T47D (cell line): Measurements from ENCODE around the gene KAZN.

Source experiments
- DNase-seq, 2 experiments: peaks; one replicate each; pipeline versions ENCODE4 v3.0.0 to v3.0.0-alpha.2; 2011 to 2012; ENCODE audit warnings: low read depth in 1 of 2, low spot score in 1 of 2
- JUND ChIP-seq: IDR thresholded peaks from 2 replicates; pipeline ENCODE4 v1.6.1; 2012; ENCODE audit warnings: low read depth
- in situ Hi-C: cut with HindIII; loops from 2 replicates; pipeline ENCODE4 v1.10.0; 2016; ENCODE audit warnings: low sequenced_read_pairs, low pct_unique_long_range_greater_than_20kb

KAZN gene

DNA sequence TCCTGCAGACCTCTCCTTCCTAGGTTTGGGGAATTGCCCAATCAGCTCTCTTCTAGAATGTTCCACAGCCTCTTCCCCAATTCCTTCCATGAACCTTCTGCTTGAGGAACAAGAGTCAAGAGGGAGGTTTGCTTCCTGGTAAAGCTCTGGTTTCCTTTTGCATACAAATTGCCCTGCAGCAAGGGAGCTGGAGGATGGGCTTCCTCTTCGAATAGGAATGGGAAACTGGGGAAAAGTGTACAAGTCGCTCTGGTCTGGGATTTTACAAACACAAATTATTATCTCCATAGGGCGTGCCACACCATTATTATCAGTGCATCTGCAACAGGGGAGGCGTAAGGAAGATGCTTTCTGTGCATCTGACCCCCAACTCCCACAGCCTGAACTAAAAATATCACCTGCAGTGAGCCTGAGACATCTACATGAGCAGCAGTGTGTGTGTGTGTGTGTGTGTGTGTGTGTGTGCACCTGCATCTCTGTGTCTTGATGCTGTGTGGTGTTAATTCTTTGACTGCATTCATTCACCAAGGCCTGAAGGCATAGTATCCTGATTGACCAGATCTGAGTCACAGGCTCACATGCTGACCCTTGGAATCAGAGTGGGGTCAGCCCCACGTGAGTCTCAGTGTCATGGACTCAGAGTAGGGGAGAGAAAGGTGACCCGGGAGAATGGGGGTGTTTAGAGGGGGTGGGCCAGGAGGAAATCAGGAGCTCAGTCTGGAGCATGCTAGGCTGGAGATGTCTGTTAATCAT is 272.9 kb downstream of the KAZN start:
- in situ Hi-C loops, result no loop called here
- TF ChIP-seq JUND, result no peak
- DNase-seq, result no peak

GRCh38 chr1:14872762-14873161 is 274.3 kb downstream of the KAZN start:
- TF ChIP-seq JUND, result no peak
- no peak for DNase-seq
- in situ Hi-C loops, result no loop called here

GRCh38 chr1:14873677-14874076 is 275.2 kb downstream of the KAZN start:
- no peak for TF ChIP-seq JUND
- DNase-seq, result no peak
- in situ Hi-C loops, result no loop called here

- TF ChIP-seq JUND, result no peak
- in situ Hi-C loops, result no loop called here
- no peak for DNase-seq
Observed at GRCh38 chr1:14875524-14876509, 277.3 kb downstream of the KAZN start.

DNA sequence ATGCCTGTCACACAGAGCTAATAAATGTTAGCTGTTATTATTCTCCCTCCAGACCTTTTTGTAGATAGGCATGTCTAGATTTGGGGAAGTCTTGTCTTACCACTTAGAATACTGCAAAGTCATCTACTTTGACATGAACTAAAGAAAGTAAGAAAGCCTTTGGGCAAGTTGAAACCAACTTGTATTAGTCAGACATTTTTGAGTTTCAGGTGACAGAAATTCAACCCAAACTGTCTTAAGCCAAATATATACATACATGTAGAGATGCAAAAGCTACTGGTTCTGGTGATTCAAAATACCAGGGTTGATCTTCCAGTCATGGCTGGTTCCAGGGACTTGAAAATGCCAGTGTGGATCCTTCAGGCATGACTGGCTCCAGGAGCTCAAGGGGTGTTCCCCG is 278.3 kb downstream of the KAZN start:
- TF ChIP-seq JUND, result no peak
- in situ Hi-C loops, result no loop called here

DNA sequence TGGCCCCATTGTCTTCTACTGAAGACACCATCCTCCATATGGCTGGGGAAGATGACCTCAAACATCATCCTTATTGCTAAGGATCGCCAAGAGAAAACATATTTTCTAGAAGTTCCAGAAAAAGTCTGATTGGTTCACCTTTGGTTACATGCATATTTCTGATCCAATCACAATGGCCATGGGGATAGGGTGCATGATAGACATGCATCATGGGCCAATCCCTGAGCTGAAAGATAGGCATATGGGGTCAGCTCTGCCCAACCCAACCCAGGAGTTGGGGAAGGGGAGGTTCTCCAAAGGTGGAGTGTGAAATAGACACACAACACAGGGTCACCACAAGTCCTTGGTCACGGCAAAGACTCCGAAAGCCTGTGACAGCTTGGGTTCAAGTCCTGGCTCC is 278.7 kb downstream of the KAZN start:
- in situ Hi-C loops, result no loop called here
- TF ChIP-seq JUND, result no peak
- no peak for DNase-seq

More for the DNA sequence above, 278.3 kb downstream of the KAZN start:
- DNase-seq, result no peak

- no peak for TF ChIP-seq JUND
- no peak for DNase-seq
- in situ Hi-C loops, result no loop called here
Observed at GRCh38 chr1:14878124-14878523, 279.6 kb downstream of the KAZN start.

GRCh38 chr1:14878951-14879350 is 280.5 kb downstream of the KAZN start:
- no peak for TF ChIP-seq JUND
- in situ Hi-C loops, result no loop called here
- DNase-seq, result no peak

DNA sequence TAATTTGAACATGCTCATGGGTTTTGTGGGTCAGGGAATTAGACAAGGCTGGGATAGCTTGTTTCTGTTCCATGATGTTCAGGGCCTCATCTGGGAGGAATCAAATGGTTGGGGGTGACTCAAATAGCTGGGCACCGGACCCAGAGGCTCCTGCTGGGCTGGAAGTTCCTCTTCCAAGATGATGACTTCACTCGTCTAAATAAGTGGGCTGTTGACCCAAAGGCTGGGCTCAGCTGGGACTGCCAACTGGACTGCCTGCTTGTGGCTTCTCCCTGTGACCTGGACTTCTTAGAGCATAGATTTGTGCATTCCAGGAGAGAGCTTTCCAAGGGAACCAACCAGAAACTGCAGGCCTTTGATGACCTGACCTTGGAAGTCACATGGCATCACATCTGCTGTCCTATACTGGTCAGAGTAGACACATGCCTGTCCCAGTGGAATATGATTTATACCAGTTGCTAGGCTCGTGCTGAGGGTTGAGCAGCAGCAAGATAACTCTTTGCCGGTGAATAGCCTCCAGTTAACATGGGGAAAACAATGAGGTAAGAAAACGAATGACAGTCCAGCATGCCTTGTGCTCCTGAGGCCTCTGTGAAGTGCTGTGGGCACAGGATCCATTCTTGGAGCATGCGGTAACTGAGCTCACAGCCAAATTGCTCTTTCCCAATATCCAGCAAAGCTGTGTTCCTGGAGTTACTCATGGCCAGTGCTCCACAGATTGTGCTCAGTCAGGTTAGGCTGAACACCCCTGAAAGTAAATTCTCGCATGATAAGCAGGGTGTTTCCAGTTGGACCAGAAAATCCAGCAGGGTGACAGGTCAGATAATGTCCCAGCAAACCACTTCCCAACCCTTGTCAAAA is 282.2 kb downstream of the KAZN start:
- no peak for TF ChIP-seq JUND
- in situ Hi-C loops, result no loop called here

DNA sequence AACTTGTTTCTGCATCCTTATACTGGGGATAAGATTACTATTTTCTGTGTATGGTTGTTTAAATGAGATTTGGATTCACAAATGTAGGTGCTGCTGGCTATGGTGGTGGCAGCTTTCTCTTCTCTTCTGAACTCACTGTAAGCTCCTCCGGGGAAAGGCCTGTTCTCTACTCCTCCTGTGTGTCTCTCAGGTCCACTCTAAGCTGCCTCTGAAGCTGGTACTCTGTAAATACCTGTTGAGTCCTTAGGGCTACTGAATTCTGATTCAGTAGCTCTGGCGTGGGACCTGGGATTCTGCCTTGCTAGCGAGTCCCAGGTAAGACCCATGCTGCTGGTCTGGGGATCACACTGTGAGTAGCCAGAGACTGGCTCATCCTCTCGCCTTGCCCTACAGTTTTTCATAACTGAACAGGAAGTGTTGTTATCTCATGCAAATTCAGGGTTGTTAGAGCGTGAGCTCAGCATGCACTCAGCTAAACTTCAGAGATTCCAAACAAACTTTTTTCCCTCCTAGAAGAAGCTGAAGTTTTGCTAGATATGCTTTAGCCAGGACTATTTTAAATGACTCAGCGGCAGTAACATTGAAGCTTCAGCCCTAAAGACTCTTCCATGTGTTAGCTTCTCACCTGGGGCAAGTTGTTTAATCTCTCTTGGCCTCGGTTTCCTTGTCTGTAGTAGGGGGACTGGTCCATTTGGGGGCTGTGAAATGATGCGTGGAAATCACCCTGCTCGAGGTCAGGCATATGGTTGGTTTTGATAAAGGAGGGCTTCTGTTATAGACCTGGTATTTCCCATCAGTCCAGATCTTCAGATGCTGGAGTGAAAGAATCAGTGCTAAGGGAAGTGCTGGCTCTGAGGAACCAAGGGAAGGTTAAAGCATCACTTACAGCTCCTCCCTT is 283.5 kb downstream of the KAZN start:
- TF ChIP-seq JUND, result no peak
- in situ Hi-C loops, result no loop called here

More for the DNA sequence above, 282.2 kb downstream of the KAZN start:
- no peak for DNase-seq

DNA sequence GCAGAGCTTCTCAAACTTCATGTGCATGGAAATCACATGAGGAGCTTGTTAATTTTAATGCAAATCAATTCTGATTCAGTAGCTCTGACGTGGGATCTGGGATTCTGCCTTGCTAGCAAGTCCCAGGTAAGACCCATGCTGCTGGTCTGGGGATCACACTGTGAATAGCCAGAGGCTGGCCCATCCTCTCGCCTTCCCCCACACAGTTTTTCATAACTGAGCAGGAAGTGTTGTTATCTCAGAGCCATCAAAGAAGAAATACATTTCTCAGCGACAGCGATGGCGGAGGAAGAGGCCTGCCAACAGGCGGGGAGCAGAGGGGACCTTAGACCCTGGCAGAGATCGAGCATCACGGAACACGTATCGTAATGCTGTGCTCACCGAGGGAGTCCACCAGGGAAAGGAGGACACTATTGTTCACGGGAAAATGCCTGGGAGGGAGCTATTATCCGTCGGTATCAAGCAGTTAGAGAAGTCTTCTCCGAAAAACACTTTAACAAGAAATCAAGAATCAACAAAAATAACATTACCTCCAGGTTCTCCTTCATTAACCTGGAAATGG is 286.2 kb downstream of the KAZN start:
- no peak for DNase-seq
- TF ChIP-seq JUND, result no peak
- in situ Hi-C loops, result no loop called here

More for the DNA sequence above, 283.5 kb downstream of the KAZN start:
- DNase-seq, result no peak
